ENCODE measurements around the gene ACAP2.
"Not testable (repeated sequence)": the region's sequence is repeated elsewhere in the genome, so short reads cannot be mapped to it uniquely, and the experiment has no call there.

The ACAP2 gene

DNA sequence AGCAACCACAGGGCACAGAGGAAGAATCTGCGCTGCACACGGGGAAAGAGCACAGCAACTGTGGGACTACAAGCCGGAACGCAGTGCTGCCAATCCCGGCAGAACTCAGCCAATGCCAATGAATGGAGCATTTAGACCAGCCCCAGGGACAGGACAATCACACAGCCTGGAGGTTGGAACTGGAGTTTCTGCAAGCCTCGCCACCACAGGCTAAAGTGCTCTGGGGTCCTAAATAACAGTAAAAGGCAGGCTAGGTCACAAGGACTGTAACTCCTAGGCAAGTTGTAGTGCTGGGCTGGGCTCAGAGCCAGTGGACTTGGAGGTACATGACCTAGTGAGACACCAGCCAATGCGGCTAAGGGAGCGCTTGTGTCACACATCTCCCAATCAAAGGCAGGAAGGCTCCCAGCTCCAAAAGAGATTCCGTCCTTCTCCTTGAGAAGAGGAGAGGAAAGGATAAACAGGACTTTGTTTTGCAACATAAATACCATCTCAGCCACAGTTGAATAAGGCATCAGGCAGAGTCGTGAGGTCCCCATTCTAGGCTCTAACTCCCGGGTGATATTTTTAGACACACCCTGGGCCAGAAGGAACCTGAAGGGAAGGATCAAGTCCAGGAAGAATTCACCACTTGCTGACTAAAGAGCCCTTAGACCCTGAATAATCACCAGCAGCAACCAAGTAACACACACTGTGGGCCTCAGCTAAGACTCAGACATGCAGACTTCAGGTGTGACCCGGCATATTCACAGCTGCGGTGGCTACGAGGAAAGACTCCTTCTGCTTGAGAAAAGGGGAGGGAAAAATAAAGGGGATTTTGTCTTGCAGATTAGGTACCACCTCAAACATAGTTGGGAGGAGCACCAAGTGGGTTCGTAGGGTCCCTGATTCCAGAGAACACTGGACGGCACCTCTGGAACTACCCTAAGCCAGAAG, 86.4 kb downstream of the ACAP2 start:
- Histone ChIP-seq H3K27me3 (ENCODE audit: insufficient read depth, low read depth) (no peaks in the 10 kb centered on the region), H3K9ac (no peak overlapping the region), H3K36me3 (ENCODE audit: insufficient read depth) (no peaks in the 10 kb centered on the region), H3K4me2 (no peak overlapping the region), H2AFZ (ENCODE audit: low read depth) (no peak overlapping the region), H4K20me1 (ENCODE audit: insufficient read depth) (no peaks in the 10 kb centered on the region; the same call in 1 of the 2 replicates), H3K79me2 (ENCODE audit: insufficient read depth, low read depth) (peaks cover 18% of the 10 kb centered on the region; the same call in 1 of the 2 replicates), H3K27ac (no peak overlapping the region), H3K4me3 (IDR thresholded peaks at IDR 0.05; ENCODE audit: insufficient read depth, low read depth, low read length) (no peak overlapping the region), H3K4me1 (ENCODE audit: low read depth, poor library complexity, severe bottlenecking) (peaks cover 11% of the 10 kb centered on the region)
- TF ChIP-seq, protein P1, sequence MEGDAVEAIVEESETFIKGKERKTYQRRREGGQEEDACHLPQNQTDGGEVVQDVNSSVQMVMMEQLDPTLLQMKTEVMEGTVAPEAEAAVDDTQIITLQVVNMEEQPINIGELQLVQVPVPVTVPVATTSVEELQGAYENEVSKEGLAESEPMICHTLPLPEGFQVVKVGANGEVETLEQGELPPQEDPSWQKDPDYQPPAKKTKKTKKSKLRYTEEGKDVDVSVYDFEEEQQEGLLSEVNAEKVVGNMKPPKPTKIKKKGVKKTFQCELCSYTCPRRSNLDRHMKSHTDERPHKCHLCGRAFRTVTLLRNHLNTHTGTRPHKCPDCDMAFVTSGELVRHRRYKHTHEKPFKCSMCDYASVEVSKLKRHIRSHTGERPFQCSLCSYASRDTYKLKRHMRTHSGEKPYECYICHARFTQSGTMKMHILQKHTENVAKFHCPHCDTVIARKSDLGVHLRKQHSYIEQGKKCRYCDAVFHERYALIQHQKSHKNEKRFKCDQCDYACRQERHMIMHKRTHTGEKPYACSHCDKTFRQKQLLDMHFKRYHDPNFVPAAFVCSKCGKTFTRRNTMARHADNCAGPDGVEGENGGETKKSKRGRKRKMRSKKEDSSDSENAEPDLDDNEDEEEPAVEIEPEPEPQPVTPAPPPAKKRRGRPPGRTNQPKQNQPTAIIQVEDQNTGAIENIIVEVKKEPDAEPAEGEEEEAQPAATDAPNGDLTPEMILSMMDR (conservative IDR thresholded peaks at IDR 0.05; ENCODE audit: low read depth, low read length), result no peak

DNA sequence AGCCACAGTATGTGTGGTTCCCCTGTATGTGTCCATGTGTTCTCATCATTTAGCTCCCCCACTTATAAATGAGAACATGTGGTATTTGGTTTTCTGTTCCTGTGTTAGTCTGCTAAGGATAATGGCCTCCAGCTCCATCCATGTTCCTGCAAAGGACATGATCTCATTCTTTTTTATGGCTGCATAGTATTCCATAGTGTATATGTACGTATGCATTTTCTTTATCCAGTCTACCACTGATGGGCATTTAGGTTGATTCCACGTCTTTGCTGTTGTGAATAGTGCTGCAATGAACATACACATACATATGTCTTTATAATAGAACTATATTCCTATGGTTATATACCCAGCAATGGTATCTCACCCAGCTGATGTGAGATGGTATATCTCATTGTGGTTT, 88.8 kb downstream of the ACAP2 start:
- H3K79me2 ChIP-seq (ENCODE audit: insufficient read depth, low read depth); H3K36me3 ChIP-seq (ENCODE audit: insufficient read depth); H3K4me3 ChIP-seq (IDR thresholded peaks at IDR 0.05; ENCODE audit: insufficient read depth, low read depth, low read length); H3K4me2 ChIP-seq; H3K9ac ChIP-seq; H3K27me3 ChIP-seq (ENCODE audit: insufficient read depth, low read depth); H3K27ac ChIP-seq; H4K20me1 ChIP-seq (ENCODE audit: insufficient read depth); H2AFZ ChIP-seq (ENCODE audit: low read depth): not testable (repeated sequence)
- H3K4me1 ChIP-seq (ENCODE audit: low read depth, poor library complexity, severe bottlenecking), result peaks cover 11% of the 10 kb centered on the region

DNA sequence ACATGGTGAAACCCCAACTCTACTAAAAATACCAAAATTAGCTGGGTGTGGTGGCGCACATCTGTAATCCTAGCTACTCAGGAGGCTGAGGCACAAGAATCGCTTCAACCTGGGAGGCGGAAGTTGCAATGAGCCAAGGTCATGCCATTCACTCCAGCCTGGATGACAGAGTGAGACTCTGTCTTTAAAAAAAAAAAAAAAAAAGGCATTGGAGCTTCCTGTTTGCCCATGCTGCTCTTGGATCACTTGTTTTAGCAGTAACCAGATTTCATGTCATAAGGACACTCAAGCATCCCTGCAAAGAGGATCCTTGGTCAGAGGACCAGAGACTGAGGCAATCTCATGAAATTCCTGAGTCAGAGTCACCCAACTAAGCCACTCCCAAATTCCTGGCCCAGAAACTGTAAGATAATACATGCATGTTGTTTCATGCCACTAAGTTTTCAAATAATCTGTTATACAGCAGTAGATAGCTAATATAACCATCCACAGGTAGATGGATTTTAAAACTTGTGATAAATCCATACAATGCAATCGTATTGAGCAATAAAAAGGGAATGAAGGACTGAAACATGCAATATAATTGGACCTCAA, 89.8 kb downstream of the ACAP2 start:
- Histone ChIP-seq H3K4me3 (IDR thresholded peaks at IDR 0.05; ENCODE audit: insufficient read depth, low read depth, low read length) (no peak overlapping the region), H3K4me1 (ENCODE audit: low read depth, poor library complexity, severe bottlenecking) (peaks cover 11% of the 10 kb centered on the region), H3K27ac (no peak overlapping the region), H3K9ac (no peak overlapping the region), H3K36me3 (ENCODE audit: insufficient read depth) (no peaks in the 10 kb centered on the region), H3K27me3 (ENCODE audit: insufficient read depth, low read depth) (no peaks in the 10 kb centered on the region), H3K79me2 (ENCODE audit: insufficient read depth, low read depth) (no peaks in the 10 kb centered on the region; the same call in 1 of the 2 replicates), H3K4me2 (no peak overlapping the region), H4K20me1 (ENCODE audit: insufficient read depth) (no peaks in the 10 kb centered on the region), H2AFZ (ENCODE audit: low read depth) (no peak overlapping the region)
- TF ChIP-seq, protein P1 (conservative IDR thresholded peaks at IDR 0.05; ENCODE audit: low read depth, low read length), result no peak

DNA sequence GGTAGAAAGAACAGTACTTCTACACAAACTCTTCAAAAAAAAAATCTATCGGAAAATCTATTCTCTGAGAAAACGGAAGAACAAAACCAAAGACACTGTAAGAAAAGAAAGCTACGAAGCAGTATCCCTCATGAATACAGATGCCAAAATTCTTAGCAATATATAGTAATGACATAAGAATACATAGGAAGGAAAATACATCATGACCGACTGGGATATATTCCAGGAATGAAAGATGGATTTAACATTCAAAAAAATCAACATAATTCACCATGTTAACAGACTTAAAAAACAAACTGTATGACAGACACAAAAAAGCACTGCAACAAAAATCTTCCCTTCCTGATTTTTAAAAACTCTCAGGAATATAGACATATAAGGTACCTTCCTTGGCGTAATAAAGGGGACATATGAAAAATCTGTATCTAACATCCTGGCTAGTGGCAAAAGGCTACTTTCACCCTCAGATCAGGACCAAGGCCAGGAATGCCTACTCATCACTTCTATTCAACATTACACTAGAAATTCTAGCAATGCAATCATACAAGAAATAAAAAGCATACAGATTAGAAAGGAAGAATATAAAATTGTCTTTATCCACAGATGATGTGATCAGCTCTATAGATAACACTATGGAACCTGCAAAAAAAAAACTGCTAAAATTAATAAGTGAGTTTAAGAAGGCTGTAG, 94.2 kb downstream of the ACAP2 start:
- TF ChIP-seq, protein P1 (conservative IDR thresholded peaks at IDR 0.05; ENCODE audit: low read depth, low read length), result no peak
- H3K9ac ChIP-seq, result no peak overlapping the region
- no peaks in the 10 kb centered on the region for H3K36me3 ChIP-seq (ENCODE audit: insufficient read depth)
- H3K79me2 ChIP-seq (ENCODE audit: insufficient read depth, low read depth), result no peaks in the 10 kb centered on the region
- H3K4me3 ChIP-seq (IDR thresholded peaks at IDR 0.05; ENCODE audit: insufficient read depth, low read depth, low read length), result no peak overlapping the region
- no peak overlapping the region for H3K4me2 ChIP-seq
- H4K20me1 ChIP-seq (ENCODE audit: insufficient read depth), result no peaks in the 10 kb centered on the region
- H3K27ac ChIP-seq, result no peak overlapping the region
- peaks cover 11% of the 10 kb centered on the region for H3K4me1 ChIP-seq (ENCODE audit: low read depth, poor library complexity, severe bottlenecking)
- no peaks in the 10 kb centered on the region for H3K27me3 ChIP-seq (ENCODE audit: insufficient read depth, low read depth)
- no peak overlapping the region for H2AFZ ChIP-seq (ENCODE audit: low read depth)

Measured in KMS-11 (cell line).